HG03342 (cell line): ENCODE results near the gene CPXM1.

ENCODE experiments used
- ATAC-seq: cut with Tn5 transposase; IDR thresholded peaks from one replicate; pipeline ENCODE4 v1.9.1; 2021; ENCODE audit warnings: mild to moderate bottlenecking, moderate library complexity; ENCODE audit not compliant: unreplicated experiment

CPXM1 gene

DNA sequence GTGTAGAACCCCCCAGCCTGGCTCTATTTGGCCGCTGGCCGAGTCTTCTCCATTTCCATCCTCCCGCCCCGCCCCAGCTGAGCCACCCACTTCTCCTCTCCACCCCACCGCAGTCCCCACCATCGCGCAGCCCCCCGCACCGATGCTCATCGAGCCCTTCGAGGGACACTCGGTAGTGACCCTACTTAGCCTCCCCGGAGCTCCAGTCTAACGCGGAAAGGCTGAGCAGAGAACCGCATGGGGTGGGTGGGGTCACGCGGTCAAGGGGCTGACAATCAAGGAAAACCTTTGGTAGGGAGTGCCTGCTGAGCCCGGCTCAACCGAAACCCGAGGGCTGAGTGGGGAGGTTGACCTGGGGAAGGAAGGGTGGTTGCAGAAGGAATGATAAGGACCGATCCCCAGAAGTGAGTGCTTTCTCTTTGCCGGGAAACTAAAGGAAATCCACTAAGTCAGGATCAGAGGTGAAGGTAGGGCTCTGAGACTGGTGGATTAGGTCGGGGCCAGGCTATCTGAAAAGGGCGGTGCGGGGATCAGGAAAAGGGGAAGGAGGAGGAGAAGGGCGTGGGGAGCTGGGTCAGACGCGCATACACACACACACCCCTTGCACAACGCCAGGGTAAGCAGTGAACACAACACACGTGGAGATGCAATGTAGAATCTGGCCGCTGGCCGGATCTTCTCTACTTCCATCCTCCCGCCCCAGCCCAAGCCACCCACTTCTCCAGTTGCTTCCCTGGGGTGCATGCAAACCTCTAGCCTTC lies 49.8 kb downstream of the CPXM1 start:
- ATAC-seq, result no peak

DNA sequence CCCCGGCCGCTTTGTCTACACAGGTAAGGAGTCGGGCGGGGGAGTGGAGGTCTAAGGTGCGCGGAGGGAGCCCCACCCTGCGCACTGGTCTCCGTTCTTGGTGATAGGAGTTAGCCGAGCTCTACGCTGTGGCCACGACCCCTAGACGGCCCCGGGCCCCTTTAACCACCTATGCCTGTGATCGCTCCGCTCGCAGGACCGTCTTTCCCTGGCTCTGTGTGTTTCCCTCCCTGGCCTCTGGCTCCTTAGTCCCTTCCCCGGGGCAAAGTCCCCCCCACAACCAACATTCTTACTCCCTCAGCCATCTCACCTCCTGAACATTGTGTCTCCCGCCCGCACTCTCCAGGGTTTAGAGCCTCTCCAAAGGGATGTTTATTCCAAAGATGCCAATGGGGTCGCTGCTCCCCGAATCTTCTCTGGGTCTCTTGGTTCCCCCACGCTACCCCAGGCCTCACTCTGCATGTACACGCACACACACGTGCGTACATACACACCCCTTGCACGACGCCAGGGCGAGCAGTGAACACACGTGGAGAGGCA lies 50.4 kb downstream of the CPXM1 start:
- no peak for ATAC-seq

DNA sequence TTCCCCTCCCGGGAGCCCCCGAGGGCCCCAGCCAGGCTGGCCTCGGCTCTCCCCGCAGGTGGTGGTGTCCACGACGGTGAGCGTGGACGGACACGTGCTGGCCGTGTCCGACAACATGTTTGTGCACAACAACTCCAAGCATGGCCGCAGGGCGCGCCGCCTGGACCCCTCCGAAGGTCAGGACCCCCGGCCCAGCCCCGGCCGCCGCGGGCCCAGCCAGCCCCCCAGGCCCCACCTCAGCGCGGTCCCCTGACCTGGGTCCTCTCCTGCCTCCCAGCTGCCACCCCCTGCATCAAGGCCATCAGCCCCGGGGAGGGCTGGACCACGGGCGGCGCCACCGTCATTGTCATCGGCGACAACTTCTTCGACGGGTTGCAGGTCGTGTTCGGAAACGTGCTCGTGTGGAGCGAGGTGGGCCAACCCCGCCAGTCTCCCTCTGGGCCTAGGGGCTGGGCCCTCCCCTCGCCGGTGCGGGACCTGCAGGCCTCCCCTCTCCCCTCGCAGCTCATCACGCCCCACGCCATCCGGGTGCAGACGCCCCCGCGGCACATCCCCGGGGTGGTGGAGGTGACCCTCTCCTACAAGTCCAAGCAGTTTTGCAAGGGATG lies 51.0 kb downstream of the CPXM1 start:
- ATAC-seq, result no peak

DNA sequence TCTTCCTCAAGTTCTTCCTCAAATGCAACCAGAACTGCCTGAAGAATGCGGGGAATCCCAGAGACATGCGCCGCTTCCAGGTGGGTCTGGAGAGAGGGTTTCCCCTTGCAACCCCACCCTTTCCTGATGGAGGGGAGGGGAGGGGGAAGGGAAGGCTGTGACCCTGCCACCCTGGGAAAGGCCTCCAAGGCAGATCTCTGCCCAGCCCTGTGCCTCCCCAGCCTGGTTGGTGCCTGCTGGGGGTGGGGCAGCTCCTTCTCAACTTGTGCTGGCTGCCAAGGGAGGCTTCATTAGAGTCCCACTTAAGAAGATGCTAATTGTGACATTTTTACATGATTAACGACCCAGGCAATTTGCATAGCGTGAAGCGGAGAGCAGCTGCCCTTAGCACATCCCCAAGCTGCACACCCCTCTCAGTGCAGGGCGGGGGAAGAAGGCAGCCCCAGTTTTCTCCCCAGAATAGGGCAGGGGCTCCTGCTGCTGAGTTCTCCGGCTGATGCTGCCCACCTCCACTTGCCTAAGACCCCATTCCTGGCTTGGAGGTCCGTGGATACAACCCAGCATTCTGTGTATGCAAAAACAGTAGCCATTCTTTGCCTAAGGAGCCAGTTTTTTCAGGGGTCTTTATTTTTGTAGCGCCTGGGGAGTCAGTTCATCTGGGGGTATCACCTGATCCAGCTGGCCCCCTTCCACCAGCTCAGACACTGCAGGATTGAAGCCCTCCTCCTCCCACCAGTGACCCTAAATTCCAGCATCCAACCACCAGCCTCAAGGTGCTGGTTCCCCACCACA lies 51.7 kb downstream of the CPXM1 start:
- no peak for ATAC-seq

DNA sequence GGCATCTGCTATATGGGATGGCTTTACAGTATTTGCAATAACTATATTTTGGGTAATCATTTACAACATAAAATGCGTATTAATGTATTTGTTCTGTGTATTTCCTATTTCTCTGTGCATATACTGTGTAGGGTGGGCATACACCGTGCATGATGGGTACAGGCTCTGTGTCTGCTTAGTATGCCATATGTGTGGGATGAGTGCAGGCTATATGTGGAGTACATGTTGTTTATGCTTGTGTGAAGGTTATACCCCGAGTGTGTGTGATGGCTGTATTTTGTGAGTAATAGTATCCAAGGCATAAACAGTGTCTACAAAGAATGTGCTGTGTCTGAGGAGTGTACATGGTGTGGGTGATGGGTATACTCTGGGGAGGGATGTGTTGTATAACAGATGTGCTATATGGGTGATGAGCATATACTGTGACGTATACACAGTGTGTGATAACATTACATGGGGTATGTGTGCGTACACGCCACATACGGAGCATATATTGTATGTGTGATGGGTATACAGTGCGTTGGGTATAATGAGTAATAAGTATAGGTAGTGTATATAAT lies 52.7 kb downstream of the CPXM1 start:
- ATAC-seq, result no peak

DNA sequence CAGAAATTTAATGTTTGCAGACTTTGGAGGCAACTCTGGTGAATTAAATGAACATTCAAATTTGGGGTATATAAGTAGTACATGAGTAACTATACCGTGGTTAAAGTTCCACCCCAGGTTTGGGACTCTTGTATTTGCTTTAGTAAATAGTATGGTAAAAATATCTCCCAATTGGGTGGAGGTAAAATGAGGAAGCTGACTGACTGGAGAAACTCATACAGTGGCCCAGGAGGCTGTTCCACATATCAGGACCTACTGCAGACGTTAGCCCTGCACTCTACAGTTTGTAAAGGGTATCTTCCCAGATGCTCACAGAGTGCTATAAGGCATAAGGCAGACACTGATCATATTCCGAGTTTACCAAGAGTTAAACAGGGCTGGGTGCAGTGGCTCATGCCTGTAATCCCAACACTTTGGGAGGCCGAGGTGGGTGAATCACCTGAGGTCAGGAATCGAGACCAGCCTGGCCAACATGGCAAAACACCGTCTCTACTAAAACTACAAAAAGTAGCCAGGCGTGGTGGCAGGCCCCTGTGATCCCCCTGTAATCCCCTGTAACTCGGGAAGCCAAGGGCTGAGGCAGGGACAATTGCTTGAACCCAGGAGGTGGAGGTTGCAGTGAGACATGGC lies 53.7 kb downstream of the CPXM1 start:
- no peak for ATAC-seq

DNA sequence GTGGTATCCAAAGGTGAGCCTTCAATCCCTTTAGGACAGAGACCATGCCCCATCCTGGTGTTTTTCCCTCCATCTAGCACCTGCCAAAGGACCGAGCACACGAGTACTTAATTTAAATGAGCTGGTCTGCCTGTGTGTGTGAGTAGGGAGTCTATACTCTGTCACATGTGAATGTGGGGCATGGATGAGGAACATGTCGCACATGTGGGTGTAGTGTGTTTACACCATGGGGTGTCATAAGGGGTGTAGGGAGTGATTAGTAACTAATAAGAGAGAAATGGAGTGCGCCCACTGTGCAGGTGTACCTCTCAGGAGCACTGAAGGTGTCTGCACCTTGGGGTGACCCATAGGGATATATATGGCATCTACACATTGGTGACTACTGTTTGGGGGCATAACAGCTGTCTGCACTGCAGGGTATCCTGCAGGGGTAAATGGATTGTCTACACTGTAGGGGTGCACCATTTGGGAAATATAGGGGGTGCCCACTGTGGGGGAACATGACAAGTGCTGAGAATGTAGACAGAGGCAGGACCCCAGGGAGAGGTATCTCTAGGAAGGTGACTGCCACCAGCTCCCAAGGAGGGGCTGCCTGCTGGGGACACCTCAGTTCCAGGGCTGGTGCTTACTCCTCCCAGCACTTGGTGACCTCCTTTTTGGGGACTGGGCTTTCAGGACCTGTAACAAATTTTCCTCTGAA lies 54.3 kb downstream of the CPXM1 start:
- no peak for ATAC-seq

DNA sequence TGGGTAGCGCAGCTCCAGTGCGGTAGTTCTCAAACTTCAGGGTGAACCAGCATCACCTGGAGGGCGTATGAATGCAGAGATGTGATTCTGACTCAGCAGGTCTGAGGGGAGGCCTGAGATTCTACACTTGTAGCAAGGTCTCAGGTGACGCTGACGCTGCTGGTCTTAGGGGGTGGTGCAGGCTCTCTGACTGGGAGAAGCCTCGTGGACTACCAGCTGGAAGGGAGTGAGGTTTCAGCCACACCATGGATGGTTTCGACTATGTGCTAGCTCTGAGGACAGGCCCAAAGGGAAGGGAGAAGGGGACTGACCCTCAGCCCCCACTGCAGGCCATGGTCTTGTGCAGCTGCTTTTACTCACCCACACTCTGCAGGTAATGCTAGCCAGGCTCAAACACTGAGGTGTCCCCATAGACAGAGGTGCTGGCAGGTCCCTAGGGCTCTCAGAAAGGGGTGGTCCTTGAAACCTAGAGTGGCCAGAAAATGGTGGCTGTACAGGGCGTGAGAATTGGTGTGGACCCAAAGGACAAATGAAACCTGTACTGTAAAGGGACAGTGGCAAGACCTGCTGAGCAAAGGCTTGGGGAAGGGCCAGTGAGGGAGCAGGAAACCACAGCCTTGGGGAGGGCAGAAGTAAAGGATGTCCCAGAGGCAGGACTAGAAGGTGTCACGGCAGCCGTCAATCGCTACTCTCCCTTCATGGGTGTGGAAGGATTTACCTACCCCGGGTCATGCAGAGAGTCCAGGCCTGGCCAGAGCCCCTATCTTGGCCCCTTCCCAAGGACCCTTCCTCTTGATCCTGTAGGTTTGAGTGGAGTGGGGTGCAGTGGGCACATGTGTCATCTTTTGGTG lies 55.1 kb downstream of the CPXM1 start:
- ATAC-seq, result no peak
